ENCODE measurements around the gene CRIP2.

DNA sequence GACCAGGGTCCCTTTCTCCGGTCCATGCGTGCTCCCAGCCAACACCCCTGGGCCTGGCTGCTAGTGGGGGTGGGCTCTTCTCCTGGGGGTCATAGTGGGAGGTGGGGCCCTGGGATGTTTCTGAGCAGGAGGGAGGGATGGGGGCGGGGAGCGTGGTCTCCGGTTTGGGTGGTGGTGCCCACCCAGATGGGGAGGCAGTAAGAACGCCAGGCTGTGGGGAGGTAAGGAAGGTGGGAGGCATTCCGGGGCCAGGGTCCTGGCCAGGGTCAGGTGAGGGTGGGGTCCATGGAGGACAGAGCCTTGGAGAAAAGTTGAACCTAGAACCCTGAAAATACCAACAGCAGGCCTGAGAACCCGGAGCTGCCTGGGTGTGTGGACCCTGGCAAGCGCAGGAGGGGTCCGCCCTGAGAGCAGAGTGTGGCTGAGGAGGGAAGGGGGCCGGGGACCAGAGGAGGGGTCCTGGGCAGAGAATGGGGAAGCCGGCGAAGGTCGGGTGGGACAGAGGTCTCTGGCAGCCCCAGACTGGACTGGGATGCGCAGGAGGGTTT lies 5.7 kb downstream of the CRIP2 start:
- TF ChIP-seq, protein P1, sequence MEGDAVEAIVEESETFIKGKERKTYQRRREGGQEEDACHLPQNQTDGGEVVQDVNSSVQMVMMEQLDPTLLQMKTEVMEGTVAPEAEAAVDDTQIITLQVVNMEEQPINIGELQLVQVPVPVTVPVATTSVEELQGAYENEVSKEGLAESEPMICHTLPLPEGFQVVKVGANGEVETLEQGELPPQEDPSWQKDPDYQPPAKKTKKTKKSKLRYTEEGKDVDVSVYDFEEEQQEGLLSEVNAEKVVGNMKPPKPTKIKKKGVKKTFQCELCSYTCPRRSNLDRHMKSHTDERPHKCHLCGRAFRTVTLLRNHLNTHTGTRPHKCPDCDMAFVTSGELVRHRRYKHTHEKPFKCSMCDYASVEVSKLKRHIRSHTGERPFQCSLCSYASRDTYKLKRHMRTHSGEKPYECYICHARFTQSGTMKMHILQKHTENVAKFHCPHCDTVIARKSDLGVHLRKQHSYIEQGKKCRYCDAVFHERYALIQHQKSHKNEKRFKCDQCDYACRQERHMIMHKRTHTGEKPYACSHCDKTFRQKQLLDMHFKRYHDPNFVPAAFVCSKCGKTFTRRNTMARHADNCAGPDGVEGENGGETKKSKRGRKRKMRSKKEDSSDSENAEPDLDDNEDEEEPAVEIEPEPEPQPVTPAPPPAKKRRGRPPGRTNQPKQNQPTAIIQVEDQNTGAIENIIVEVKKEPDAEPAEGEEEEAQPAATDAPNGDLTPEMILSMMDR (conservative IDR thresholded peaks at IDR 0.05; ENCODE audit: low read depth, low read length): no peak
- TF ChIP-seq EZH2 (IDR thresholded peaks at IDR 0.05; ENCODE audit: borderline replicate concordance, low read depth, low read length, poor library complexity, severe bottlenecking): no peak

Measured in A673 (cell line).